KMS-11 (cell line): ENCODE results near the gene ZBTB5.
"Not testable (repeated sequence)": the region's sequence is repeated elsewhere in the genome, so short reads cannot be mapped to it uniquely, and the experiment has no call there.

ENCODE experiments used
- H2AFZ ChIP-seq: fragments of 200-600 bp; sonication (generic); 2 replicates; pipeline ENCODE4 v1.6.1; 2016; ENCODE audit warnings: antibody characterized with exemption, mixed run types, low read depth
- H3K27ac ChIP-seq: fragments of 200-600 bp; sonication (generic); 2 replicates; pipeline ENCODE4 v1.6.1; 2016; ENCODE audit warnings: mild to moderate bottlenecking, mixed run types
- H3K27me3 ChIP-seq: fragments of 200-600 bp; sonication (generic); 2 replicates; pipeline ENCODE4 v1.6.1; 2017; ENCODE audit warnings: mild to moderate bottlenecking, low read depth, mixed run types, moderate library complexity; ENCODE audit not compliant: insufficient read depth
- H3K36me3 ChIP-seq: fragments of 200-600 bp; sonication (generic); 2 replicates; pipeline ENCODE4 v1.6.1; 2017; ENCODE audit warnings: mild to moderate bottlenecking, mixed run types; ENCODE audit not compliant: insufficient read depth
- H3K4me1 ChIP-seq: fragments of 200-600 bp; sonication (generic); 2 replicates; pipeline ENCODE4 v1.6.1; 2016; ENCODE audit warnings: mild to moderate bottlenecking, low read depth, mixed run types; ENCODE audit not compliant: poor library complexity, severe bottlenecking
- H3K4me2 ChIP-seq: fragments of 200-600 bp; sonication (generic); 2 replicates; pipeline ENCODE4 v1.7.0; 2016; ENCODE audit warnings: mild to moderate bottlenecking, mixed run types
- H3K4me3 ChIP-seq: fragments of 200-600 bp; sonication (generic); IDR thresholded peaks from 2 replicates; pipeline ENCODE4 v1.6.1; 2017; ENCODE audit warnings: low read depth, low read length, mixed read lengths; ENCODE audit not compliant: insufficient read depth
- H3K79me2 ChIP-seq: fragments of 200-600 bp; sonication (generic); 2 replicates; pipeline ENCODE4 v1.6.1; 2016; ENCODE audit warnings: low read depth, mixed run types; ENCODE audit not compliant: insufficient read depth
- H3K9ac ChIP-seq: fragments of 200-600 bp; sonication (generic); 2 replicates; pipeline ENCODE4 v1.6.1; 2016; ENCODE audit warnings: mild to moderate bottlenecking, mixed run types
- H4K20me1 ChIP-seq: fragments of 200-600 bp; sonication (generic); 2 replicates; pipeline ENCODE4 v1.6.1; 2016; ENCODE audit warnings: mild to moderate bottlenecking, mixed run types; ENCODE audit not compliant: insufficient read depth
- TF ChIP-seq, protein P1 (sequence below): fragments of 200-600 bp; sonication (generic); conservative IDR thresholded peaks from 2 replicates; pipeline ENCODE4 v1.6.1; 2017; ENCODE audit warnings: low read depth, mild to moderate bottlenecking, antibody characterized with exemption, low read length, moderate library complexity, mixed read lengths

The ZBTB5 gene

GRCh38 chr9:37511016-37512010 lies 46.1 kb upstream of the ZBTB5 start:
- H3K4me3 ChIP-seq: no peak overlapping the region
- no peak overlapping the region for H3K4me2 ChIP-seq
- no peaks in the 10 kb centered on the region for H3K27me3 ChIP-seq
- no peaks in the 10 kb centered on the region for H4K20me1 ChIP-seq
- H3K36me3 ChIP-seq: no peaks in the 10 kb centered on the region
- TF ChIP-seq, protein P1, sequence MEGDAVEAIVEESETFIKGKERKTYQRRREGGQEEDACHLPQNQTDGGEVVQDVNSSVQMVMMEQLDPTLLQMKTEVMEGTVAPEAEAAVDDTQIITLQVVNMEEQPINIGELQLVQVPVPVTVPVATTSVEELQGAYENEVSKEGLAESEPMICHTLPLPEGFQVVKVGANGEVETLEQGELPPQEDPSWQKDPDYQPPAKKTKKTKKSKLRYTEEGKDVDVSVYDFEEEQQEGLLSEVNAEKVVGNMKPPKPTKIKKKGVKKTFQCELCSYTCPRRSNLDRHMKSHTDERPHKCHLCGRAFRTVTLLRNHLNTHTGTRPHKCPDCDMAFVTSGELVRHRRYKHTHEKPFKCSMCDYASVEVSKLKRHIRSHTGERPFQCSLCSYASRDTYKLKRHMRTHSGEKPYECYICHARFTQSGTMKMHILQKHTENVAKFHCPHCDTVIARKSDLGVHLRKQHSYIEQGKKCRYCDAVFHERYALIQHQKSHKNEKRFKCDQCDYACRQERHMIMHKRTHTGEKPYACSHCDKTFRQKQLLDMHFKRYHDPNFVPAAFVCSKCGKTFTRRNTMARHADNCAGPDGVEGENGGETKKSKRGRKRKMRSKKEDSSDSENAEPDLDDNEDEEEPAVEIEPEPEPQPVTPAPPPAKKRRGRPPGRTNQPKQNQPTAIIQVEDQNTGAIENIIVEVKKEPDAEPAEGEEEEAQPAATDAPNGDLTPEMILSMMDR: no peak
- H2AFZ ChIP-seq: no peak overlapping the region
- no peak overlapping the region for H3K27ac ChIP-seq
- no peaks in the 10 kb centered on the region for H3K79me2 ChIP-seq
- no peak overlapping the region for H3K9ac ChIP-seq
- H3K4me1 ChIP-seq: no peaks in the 10 kb centered on the region

GRCh38 chr9:37510053-37510452 lies 44.8 kb upstream of the ZBTB5 start:
- not testable (repeated sequence) for H3K4me1 ChIP-seq, H4K20me1 ChIP-seq, H3K4me2 ChIP-seq, H3K79me2 ChIP-seq, H3K4me3 ChIP-seq, H3K36me3 ChIP-seq, H3K9ac ChIP-seq, H3K27me3 ChIP-seq, H3K27ac ChIP-seq, H2AFZ ChIP-seq

GRCh38 chr9:37509536-37509935 lies 44.3 kb upstream of the ZBTB5 start:
- Histone ChIP-seq H3K9ac (no peak overlapping the region), H3K4me2 (no peak overlapping the region), H3K4me3 (no peak overlapping the region), H3K79me2 (no peaks in the 10 kb centered on the region), H3K27ac (no peak overlapping the region), H2AFZ (no peak overlapping the region), H3K4me1 (no peaks in the 10 kb centered on the region), H3K36me3 (no peaks in the 10 kb centered on the region), H4K20me1 (no peaks in the 10 kb centered on the region), H3K27me3 (no peaks in the 10 kb centered on the region)
- TF ChIP-seq, protein P1: no peak

DNA sequence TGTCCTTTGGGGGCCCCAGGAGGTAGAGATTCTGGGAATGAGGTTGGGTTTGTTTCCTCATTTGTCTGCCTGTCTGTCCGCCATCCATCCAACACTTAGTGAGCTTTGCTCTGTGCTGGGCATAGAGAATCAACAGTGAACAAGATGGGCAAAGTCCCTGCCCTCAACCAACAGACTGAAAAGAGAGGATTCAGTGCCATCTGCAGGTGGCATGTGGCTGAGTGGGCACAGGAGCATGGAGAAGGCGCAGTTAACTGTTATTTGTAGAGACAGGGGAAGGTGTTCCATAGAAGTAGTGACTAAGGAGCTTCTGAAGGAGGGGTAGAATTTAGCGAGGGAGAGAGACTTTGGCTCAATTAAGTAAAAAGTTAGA lies 43.6 kb upstream of the ZBTB5 start:
- TF ChIP-seq, protein P1: no peak
- Histone ChIP-seq H3K36me3 (no peaks in the 10 kb centered on the region), H3K79me2 (no peaks in the 10 kb centered on the region), H3K27me3 (no peaks in the 10 kb centered on the region), H3K4me1 (no peaks in the 10 kb centered on the region), H3K9ac (no peak overlapping the region), H3K4me2 (no peak overlapping the region), H2AFZ (no peak overlapping the region), H3K4me3 (no peak overlapping the region), H4K20me1 (no peaks in the 10 kb centered on the region), H3K27ac (no peak overlapping the region)

- Histone ChIP-seq H3K27ac (no peak overlapping the region), H3K79me2 (no peaks in the 10 kb centered on the region), H3K4me3 (no peak overlapping the region), H3K9ac (no peak overlapping the region), H2AFZ (no peak overlapping the region), H3K4me1 (no peaks in the 10 kb centered on the region), H3K4me2 (no peak overlapping the region), H3K27me3 (no peaks in the 10 kb centered on the region), H4K20me1 (no peaks in the 10 kb centered on the region), H3K36me3 (no peaks in the 10 kb centered on the region)
- TF ChIP-seq, protein P1: no peak
Measured at GRCh38 chr9:37508135-37508833, 43.0 kb upstream of the ZBTB5 start.
